Islet precursor cell (in vitro differentiated cells): ENCODE data around the gene ITGA5.

Source experiments
- DNase-seq: peaks from one replicate; pipeline ENCODE4 v3.0.0-alpha.2; 2018

Gene ITGA5

GRCh38 chr12:54419088-54419887 is at the start of gene ITGA5:
Gene ITGA5, minus strand, starts transcription at chr12:54419266. Its CDS starts 68 bp downstream, at chr12:54419198.
- peak; percentile 90 for DNase-seq

- no peak for DNase-seq
These were observed 46.9 kb upstream of the ITGA5 start for GRCh38 chr12:54465857-54466523.

- no peak for DNase-seq
These were observed 44.4 kb upstream of the ITGA5 start for GRCh38 chr12:54463484-54463883.

- no peak for DNase-seq
These were observed 44.0 kb upstream of the ITGA5 start for GRCh38 chr12:54463034-54463433.

GRCh38 chr12:54460317-54460923 is 41.4 kb upstream of the ITGA5 start:
- no peak for DNase-seq

DNA sequence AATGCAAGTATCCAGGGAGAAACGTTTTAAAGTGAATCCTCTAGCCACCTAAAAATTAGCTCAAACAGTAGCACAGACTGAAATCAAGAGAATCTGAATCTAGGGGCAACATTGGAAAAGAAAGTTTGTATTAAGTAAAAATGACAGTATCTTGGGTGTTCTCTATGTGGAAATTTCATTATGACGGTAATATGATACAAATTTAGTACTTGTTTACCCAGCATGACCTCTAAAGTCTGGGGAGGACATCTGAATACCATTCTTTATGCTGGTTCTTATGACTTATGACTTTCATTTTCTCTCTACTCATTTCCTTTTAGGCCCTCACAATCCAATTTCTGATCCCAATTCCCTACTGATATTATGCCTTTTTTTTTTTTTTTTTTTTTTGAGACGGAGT is 40.3 kb upstream of the ITGA5 start:
- DNase-seq, result no peak

- no peak for DNase-seq
These were observed 36.8 kb upstream of the ITGA5 start for GRCh38 chr12:54455760-54456469.

- DNase-seq, result no peak
These were observed 33.6 kb upstream of the ITGA5 start for GRCh38 chr12:54452628-54453027.

DNA sequence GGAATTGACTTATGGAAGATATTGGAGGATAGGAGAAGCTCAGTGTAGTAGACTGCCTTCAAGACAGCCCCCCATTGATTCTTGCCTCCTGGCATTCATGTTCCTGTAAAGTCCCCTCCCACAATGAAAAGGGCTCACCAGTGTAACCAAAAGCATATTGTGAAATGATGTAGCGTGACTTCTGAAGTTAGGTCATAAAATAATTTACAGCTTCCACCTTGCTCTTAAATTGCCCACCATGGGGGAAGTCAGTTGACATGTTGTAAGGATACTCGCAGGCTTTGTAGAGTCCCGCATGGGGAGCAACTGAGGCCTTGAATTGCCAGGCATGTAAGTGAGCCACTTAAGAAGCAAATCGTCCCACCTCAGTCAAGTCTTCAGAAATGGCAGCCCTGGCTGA is 29.3 kb upstream of the ITGA5 start:
- DNase-seq, result no peak

DNA sequence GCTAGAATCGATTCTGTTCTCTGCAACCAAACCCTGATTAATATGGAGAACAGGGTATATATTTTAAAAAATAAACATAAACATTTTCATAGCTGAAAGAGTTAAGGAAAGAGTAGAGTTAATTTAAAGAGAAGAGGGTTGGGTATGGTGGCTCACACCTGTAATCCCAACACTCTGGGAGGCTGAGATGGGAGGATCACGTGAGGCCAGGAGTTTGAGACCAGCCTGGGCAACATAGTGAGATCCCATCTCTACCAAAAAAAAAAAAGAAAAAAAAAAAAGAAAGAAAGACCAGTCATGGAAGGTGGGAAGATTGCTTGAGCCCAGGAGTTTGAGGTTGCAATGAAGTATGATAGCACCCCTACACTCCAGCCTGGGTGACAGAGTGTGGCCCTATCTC is 28.9 kb upstream of the ITGA5 start:
- no peak for DNase-seq

- no peak for DNase-seq
These were observed 25.1 kb upstream of the ITGA5 start for GRCh38 chr12:54444206-54444605.

- DNase-seq, result no peak
These were observed 24.4 kb upstream of the ITGA5 start for GRCh38 chr12:54443446-54443845.

DNA sequence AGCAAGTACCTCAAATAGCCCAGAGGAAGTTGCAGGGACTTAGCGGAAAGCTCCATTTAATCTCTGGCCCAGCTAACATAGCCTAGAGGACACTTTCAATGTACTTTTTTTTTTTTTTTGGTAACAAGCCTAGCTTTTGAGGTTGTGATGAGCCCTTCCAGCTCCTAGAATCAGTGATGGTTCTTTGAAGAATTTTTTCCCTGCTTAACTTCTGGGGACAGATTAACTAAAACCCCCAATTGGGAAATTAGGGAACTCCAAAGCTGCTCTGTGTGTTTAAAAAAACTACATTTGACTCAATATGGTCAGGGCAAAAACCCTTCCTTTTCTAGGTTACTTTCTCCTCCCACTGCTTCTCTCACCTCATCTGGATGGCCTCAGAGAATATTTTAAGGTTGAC is 23.9 kb upstream of the ITGA5 start:
- no peak for DNase-seq

- no peak for DNase-seq
These were observed 23.0 kb upstream of the ITGA5 start for GRCh38 chr12:54442099-54442498.

DNA sequence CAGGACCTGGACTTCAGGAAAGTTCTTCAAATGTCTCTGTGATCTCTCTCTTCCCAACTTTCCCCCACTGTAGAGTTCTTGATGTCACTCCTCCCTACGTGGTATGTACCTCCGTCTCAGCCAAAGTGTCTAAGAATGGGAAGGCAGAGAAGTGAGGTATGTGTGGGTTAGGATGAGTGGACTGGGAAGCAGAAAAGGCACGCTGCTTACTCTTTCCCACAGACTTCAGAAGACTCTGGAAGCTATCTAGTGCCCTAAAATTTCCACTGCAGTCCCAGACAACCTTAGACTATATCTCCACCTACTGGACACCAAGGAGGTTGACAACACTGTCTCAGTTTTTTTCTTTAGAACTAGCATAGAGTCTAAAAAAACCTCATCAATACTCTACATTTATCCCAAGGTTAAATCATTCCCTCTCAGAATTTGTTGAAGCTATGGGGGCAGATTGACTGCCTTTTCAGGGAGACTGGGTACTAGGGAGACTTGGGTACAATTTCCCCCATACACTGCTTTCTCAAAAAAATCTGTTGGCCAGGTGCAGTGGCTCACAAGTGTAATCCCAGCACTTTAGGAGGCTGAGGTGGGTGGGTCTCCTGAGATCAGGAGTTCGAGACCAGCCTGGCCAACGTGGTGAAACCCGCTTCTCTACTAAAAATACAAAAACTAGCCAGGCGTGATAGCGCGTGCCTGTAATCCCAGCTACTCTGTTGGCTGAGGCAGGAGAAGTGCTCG is 20.6 kb upstream of the ITGA5 start:
- no peak for DNase-seq

GRCh38 chr12:54439096-54439495 is 20.0 kb upstream of the ITGA5 start:
- no peak for DNase-seq

GRCh38 chr12:54438517-54438916 is 19.5 kb upstream of the ITGA5 start:
- no peak for DNase-seq

DNA sequence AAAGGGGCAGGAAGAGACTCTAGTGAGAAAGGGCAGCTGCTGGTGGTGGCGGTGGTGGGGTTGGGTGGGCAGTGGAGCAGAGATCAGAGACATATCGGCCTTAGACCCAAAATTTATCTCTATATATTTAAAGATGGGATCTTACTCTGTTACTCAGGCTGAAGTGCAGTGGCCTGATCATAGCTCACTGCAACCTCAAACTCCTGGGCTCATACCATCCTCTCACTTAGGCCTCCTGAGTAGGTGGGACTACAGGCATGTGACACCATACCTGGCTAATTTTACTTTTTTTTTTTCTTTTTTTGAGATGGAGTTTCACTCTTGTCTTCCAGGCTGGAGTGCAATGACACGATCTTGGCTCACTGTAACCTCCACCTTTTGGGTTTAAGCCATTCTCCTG is 18.6 kb upstream of the ITGA5 start:
- DNase-seq, result no peak

DNA sequence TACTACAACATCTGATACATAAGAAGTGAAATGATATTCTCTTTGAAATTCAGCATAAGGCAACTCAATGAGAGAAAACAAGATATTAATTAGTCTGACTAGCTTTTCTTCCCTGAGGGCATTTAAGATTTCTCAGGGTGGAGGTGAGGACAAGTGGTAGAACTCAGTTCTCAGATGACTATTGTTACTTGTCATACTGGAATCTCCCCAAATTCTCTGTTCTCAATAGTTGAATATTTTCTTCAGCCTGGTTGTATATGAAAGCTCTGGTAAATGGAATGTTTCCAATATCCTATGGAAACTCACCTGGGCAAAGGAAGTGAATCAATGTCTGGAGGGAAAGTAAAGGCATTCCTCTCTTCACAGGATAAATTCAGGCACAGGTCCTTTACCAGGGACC is 18.2 kb upstream of the ITGA5 start:
- DNase-seq, result no peak

DNA sequence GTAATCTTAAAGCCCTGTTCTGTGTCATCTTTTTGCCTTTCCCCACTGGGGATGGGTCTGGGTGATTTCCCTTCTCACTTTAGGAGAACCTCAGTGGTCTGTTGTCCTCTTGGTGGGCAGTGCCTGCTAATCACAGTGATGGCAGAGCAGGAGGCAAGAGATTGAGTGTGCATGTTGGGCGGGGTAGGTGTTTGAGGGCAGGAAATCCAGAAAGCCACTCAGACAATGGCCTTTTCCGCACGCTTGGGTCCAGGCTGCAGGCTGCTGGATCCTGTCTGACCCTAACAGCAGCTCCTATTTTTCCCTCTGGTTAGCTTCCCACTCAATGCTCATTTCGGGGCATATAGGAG is 13.7 kb upstream of the ITGA5 start:
- DNase-seq, result no peak

DNA sequence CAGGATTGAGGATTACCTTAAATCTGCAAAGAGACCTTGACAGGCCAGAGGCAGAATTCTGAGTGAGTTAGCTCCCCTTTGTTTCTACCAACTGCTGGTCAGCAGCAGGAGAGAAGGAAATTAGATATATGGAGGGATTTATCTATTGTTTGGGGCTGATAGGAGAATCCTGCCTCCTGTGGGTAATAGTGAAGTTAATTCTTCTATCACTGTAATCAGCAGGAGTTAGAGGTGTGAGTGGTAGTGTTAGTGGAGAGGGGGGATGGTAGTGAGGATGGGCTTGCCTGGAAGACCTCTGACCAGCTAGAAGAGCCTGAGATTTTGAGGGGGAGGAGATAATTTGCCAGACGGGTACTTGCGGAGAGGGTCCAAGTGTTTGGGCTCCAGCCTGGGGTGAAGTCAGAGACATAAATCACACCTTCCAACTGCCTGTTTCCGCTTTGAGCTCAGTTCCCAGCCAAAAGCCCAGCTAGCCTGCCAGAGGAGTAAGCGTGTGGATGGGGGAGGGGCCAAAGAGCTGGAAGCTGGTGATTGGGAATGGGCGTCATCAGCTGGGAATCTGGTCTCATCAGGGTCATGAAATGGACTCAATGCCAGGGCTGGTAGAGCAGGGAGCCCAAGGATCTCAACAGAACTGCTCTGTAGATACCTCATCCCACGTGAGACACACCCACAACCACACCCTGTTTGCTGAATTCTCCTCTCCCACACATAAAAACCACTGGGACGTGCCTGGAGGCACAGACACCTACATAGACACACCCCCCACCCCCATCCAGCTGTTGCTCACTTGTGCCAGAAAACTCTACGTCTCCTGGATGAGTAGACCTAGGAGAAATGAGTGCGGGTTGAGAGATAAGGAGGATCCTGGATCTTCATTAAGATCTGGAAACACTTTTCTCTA is 13.1 kb upstream of the ITGA5 start:
- peak; percentile 96 for DNase-seq
